DMS53 treated with DMSO at 0.1 percent for 48 hours (cell line): ENCODE data around the gene SCFD2.

Source experiments
- DNase-seq: peaks from one replicate; lab custom pipeline; 2025; ENCODE audit not compliant: unreplicated experiment; lab: John Stamatoyannopoulos, UW

Gene SCFD2

GRCh38 chr4:52939739-52940138 is 426.1 kb downstream of the SCFD2 start:
- no peak for DNase-seq

GRCh38 chr4:52939325-52939724 is 426.5 kb downstream of the SCFD2 start:
- no peak for DNase-seq

DNA sequence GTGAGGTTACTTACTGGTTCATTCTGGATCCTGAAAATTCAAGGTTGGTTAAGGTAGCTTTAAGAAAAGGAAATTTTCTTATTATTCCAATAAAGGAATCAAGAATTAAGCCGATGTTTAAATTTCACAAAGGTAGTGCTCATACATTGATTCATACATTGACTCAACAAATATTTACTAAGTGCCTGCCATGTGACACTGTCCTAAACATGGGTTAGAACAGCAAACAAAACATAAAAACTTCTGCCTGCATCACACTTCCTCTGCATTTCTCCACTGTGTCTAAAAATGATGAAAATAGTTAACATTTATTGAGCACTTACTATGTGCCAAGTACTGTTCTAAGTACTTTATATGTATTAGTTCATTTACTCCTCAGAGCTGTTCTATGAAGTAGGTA is 428.0 kb downstream of the SCFD2 start:
- no peak for DNase-seq

DNA sequence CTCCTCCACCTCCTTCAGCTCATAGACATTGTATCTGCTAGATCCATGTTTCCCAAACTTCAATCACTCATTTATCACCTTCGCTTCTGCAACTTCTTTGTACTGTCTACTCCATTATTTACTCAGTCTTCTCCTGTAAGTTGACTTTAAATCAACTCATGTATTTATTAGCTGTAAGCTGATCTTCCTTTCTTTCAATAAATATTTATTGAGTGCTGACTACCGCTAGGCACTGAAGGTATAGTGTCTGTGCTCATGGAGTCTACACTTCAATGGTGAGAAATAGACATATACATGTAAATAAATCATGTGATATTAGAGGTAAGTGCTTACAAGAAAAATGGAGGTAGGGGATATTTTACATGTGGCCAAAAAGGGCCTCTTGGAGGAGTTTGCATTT is 429.1 kb downstream of the SCFD2 start:
- no peak for DNase-seq

DNA sequence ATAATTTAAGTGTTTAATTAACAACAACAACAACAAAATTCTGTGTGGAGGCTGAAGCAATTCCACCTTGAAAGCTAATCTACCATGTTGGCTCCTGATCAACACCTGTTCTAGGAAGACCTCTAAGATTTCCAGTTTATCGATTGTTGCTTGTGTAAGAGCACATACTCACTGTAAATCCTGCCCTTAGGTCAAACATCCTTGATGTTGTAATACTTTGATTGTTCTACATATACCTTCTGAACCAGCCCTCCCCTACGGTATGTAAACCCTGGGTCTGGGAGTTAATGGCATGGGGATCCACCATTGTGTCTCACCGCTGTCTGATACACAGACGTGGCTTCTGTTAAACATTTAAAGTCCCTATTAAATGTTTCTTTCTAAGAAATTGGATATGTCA is 430.5 kb downstream of the SCFD2 start:
- DNase-seq, result no peak

DNA sequence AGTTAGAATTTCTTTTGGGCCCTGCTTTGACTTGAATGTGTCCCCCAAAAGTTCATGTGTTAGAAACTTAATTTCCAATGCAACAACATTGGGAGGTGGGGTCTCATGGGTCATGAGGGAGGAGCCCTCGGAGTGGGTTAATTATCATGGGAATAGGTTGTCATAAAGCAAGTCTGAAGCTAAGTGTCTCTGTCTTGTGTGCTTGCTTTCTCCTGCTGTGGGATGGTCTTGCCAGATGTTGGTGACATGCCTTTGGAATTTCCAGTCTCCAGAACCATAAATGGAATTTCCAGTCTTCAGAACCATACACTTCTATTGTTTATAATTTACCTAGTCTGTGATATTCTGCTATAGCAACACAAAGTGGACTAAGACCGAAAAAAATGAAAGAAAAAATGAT is 432.1 kb downstream of the SCFD2 start:
- DNase-seq, result no peak

DNA sequence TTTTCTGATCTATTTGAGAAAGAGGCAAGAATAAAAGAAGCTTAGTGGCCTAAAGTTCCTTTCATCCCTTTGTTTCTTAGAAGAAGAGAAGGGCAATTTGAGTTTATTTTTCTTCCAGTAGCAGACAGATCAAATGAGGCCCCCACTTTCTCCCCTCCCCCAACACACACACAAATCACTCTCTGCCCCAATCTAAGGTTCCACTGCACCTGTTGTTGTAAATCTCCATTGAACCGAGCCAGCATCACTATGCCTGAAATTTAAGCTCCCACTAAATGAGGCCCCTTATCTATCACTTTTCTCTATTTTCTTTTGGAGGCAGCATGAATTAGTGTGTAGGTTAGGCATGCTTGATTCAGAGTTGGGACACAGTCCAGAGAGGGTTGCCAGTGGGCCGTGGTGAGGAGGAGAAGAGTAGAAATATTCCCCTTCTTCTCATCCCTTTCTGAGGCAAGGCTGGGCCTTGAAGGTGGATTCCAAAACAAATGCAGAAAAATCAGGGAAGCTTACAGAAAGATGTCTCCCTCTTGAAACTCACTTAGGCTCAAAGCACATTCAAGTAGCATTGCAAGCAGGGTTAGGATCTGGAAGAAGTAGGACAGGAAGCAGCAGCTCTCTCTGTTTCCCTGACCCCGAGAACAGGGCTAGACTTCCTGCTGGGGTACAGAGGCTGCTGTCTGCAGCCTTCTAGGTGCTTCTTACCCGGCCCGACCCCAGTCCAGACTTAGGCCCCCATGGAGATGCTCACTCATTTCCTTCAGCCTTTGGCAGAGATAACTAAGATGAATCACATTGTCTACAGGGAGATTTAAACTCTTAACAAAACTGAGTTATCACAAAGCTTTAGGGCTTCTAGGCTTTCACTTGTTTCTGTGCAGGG is 433.0 kb downstream of the SCFD2 start:
- DNase-seq, result no peak

GRCh38 chr4:52931243-52931642 is 434.6 kb downstream of the SCFD2 start:
- no peak for DNase-seq

DNA sequence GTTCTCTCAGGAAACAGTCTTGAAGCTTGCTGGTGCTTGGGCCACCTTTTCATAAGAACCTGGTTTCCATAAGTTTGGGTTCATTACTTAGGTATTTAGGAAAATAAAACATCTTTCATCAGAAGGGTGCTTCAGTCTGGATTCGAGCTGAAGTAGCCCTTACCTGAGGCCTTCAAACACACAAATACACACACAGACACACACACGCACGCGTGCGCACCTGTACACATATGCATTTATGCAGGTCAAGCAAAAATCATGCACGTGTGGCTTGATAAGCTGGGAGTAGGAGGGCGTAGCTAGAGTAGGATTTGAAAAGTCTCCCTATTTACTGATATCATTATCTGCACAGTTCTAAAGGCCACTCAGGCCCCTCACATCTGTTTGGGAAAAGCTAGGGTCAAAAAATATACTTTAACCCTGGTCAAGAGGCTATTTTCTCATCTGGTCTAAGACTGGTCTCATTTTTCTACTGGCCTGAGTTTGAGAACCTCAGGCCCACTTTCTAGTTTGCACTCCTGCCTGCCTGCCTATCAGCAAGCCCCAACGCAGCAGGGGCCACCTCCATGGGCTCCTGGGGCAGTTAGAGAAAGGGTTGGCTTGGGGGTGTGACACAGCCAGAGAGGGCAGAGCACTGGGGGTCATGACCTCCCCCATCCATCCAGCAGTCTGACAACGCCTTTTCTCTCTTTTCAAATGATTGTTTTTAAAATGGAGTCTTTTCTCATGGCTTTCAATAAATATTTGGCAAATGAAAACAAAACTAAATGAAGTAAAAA is 439.5 kb downstream of the SCFD2 start:
- DNase-seq, result no peak

- no peak for DNase-seq
Measured at GRCh38 chr4:52925531-52925968, 440.3 kb downstream of the SCFD2 start.

- no peak for DNase-seq
Measured at GRCh38 chr4:52919461-52919860, 446.4 kb downstream of the SCFD2 start.

DNA sequence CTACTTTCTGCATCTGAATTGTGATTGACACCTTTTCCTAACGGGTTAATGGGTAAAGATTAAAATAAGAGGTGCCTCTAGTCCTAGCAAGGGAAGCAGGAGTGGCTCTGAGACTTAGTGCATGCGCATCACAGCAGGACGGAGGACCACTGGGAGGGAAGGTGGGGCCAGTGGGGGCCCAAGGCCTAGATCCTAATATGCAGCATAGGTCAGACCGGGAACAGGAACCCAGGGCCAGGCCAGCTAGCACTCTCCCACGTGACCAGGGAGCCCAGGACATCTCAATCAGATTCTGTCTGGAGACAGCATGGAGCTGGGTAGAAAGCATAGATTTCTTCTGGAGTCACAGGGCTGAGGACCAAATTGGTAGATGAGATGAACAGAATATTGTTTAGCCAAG is 448.0 kb downstream of the SCFD2 start:
- DNase-seq, result no peak

GRCh38 chr4:52915730-52916300 is 450.0 kb downstream of the SCFD2 start:
- DNase-seq, result no peak

- no peak for DNase-seq
Measured at GRCh38 chr4:52915191-52915590, 450.7 kb downstream of the SCFD2 start.

DNA sequence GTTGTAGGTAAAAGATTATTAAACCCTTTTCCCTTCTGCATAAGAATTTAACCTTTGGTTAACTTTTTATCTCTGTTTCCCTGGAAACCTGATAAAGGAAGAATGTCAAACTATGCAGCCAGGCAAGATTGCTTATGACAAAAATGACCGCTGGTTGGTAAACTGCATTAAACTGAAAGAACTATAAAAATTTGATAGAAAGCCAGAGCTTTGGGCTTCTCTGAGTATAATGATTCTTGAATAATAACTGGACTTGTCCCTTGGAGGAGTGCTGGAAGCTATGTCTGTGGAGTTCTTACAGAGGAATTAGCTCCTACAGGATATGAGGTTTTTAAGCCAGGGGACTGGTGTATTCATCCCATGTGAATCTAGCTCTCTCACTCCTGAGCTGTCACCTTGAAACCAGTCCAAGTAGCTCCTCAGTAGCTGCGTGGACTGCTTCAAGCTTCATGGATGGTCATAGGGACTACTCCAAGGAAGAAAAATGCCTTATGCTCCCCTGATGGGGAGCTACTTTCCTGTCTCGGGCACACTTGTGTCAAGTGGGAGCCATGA is 451.7 kb downstream of the SCFD2 start:
- no peak for DNase-seq

GRCh38 chr4:52912608-52913007 is 453.3 kb downstream of the SCFD2 start:
- DNase-seq, result no peak

DNA sequence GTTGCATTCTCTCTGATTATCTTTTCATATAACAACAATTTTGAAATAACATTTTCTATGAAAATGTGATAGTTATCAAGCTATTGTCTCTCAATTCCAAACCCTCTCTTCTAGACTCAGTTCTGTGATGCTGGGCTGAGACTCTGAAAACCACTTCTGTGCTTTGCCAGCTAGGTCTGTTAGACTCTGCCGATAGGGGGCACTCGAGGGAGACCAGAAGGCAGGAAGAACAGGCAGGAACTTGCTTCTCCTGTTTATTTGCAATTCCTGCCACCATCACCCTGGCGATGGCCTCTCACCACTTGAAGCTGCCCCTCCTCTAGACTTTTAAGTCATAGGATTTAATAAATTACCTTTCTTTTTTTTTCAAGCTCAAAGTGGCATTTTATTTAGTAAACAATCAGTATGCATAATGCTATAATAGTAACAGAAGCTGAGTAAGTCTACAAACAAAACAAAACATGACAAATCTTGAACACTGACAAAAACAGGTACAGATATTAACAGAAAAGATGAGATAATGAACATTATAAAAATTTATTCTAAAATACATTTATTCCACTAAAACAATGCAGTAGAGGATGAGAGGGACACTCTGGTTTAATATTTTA is 454.1 kb downstream of the SCFD2 start:
- peak; percentile 60 for DNase-seq

DNA sequence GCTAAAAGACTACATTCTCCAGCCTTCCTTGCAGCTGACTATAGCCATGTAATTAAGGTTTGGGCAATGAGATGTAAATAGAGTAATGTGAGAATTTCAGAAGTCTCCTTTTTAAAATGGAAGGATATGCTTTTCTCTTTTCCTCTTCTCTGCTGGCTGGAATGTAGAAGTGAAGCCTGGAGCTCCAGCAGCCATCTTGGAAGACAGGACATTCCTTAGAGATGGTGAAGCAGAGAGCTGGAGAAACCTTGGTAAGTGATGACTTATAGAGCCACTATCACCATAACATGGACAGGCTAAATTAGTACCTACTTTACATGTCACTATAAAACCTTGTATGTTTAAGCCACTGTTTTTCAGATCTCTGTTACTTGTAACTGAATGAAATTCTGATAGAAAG is 455.7 kb downstream of the SCFD2 start:
- no peak for DNase-seq

- no peak for DNase-seq
Measured at GRCh38 chr4:52907510-52907909, 458.4 kb downstream of the SCFD2 start.

DNA sequence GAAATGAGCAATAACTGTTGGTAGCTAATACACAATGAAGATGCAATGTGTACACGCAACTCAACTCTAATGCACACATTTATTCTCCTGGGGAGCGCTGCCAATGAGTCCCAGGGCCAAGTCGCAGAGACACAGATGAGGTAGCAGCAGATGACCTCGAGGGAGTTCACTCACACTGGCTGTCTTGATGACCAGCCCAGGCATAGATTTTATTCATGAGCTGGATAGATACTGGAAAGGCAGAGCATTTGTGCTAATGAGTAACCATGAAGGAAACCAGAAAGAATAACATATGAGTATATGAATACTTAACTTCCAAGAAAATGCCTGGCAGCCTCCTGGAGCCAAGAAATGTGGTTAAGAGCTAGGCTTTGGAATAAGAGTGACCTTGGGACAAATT is 461.4 kb downstream of the SCFD2 start:
- DNase-seq, result no peak

DNA sequence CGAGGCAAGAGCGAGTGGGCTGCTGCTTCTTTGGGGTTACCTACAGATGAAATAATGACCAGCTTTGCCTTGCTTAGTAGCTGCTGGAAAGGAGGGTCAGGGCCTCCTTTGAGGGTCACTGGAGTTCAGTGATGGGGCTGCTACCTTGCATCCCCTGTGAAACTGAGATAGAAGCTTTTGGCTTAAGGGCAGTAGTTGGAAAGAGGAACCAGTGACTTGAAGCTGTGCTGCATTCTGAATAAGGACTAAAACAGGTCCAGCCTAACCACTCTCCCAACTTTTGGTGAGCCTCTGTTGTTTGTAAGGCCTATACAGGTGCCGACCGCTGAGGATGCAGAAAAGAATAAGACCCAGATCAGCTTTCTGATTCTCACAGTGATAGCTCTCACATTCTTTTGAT is 462.6 kb downstream of the SCFD2 start:
- no peak for DNase-seq
